ENCODE data around the gene ENTPD2. TPM values are rescaled to one million over a fixed set of nuclear protein-coding genes. Genes with fewer than 3 reads are reported as not detected.
A peak's percentile ranks its signal among the peaks of the same experiment; 100 is the strongest.

ENTPD2 gene
- total RNA-seq, 2 donors from 2014 or later = 9.8 to 10.9 TPM

- Histone ChIP-seq H3K4me1 (replicated peaks) (peaks cover 6% of the 10 kb centered on the region), H3K36me3 (no peaks in the 10 kb centered on the region), H3K9me3 (no peaks in the 10 kb centered on the region), H3K4me3 (peak overlapping the region in 1 of 2 donors; percentile 65), H3K27ac (no peak overlapping the region), H3K27me3 (replicated peaks; ENCODE audit: insufficient read depth) (no peaks in the 10 kb centered on the region)
- WGBS = 49% methylated on average over 51 of the region's 51 CpGs
- intact Hi-C loops (cut with DNase I) = no loop called here
- DNase-seq (ENCODE audit: low spot score) = no peak
- TF ChIP-seq, protein P1, sequence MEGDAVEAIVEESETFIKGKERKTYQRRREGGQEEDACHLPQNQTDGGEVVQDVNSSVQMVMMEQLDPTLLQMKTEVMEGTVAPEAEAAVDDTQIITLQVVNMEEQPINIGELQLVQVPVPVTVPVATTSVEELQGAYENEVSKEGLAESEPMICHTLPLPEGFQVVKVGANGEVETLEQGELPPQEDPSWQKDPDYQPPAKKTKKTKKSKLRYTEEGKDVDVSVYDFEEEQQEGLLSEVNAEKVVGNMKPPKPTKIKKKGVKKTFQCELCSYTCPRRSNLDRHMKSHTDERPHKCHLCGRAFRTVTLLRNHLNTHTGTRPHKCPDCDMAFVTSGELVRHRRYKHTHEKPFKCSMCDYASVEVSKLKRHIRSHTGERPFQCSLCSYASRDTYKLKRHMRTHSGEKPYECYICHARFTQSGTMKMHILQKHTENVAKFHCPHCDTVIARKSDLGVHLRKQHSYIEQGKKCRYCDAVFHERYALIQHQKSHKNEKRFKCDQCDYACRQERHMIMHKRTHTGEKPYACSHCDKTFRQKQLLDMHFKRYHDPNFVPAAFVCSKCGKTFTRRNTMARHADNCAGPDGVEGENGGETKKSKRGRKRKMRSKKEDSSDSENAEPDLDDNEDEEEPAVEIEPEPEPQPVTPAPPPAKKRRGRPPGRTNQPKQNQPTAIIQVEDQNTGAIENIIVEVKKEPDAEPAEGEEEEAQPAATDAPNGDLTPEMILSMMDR (IDR thresholded peaks at IDR 0.05) = no peak
- no peak for TF ChIP-seq POLR2A (IDR thresholded peaks at IDR 0.05)
- TF ChIP-seq POLR2AphosphoS5 (IDR thresholded peaks at IDR 0.05) = no peak
Measured at GRCh38 chr9:137078701-137079400, 25.0 kb upstream of the ENTPD2 start.

GRCh38 chr9:137077758-137078693, 24.2 kb upstream of the ENTPD2 start:
- intact Hi-C loops (cut with DNase I) = no loop called here
- H3K4me3 ChIP-seq = peak overlapping the region; percentile 58 to 65
- TF ChIP-seq, protein P1 (IDR thresholded peaks at IDR 0.05) = no peak
- no peak for TF ChIP-seq POLR2AphosphoS5 (IDR thresholded peaks at IDR 0.05)
- no peak for TF ChIP-seq POLR2A (IDR thresholded peaks at IDR 0.05)
- H3K4me1 ChIP-seq (replicated peaks) = peaks cover 6% of the 10 kb centered on the region
- no peaks in the 10 kb centered on the region for H3K27me3 ChIP-seq (replicated peaks; ENCODE audit: insufficient read depth)
- no peak for DNase-seq (ENCODE audit: low spot score)
- H3K9me3 ChIP-seq = no peaks in the 10 kb centered on the region
- WGBS = 16% methylated on average over 30 of the region's 76 CpGs
- no peaks in the 10 kb centered on the region for H3K36me3 ChIP-seq
- peak overlapping the region; percentile 56 to 75 for H3K27ac ChIP-seq

GRCh38 chr9:137077010-137077747, 23.3 kb upstream of the ENTPD2 start, which contains the start of gene UAP1L1:
TSS of gene UAP1L1 (plus strand) at chr9:137077517. CDS start at chr9:137077533, 16 bp downstream.
- H3K36me3 ChIP-seq = no peaks in the 10 kb centered on the region
- peak within 1 kb of the TSS; percentile 69 to 75 for H3K27ac ChIP-seq
- H3K4me3 ChIP-seq = peak within 1 kb of the TSS; percentile 58 to 65
- H3K9me3 ChIP-seq = no peaks in the 10 kb centered on the region
- H3K27me3 ChIP-seq (replicated peaks; ENCODE audit: insufficient read depth) = no peaks in the 10 kb centered on the region
- 5% methylated on average over 57 of the region's 87 CpGs for WGBS
- H3K4me1 ChIP-seq (replicated peaks) = peaks cover 6% of the 10 kb centered on the region
- intact Hi-C loops (cut with DNase I) = no loop called here
- DNase-seq (ENCODE audit: low spot score) = peak; percentile 78
- TF ChIP-seq POLR2AphosphoS5 (IDR thresholded peaks at IDR 0.05) = peak; percentile 53
- peak; percentile 59 for TF ChIP-seq POLR2A (IDR thresholded peaks at IDR 0.05)
- TF ChIP-seq, protein P1 (IDR thresholded peaks at IDR 0.05) = no peak

DNA sequence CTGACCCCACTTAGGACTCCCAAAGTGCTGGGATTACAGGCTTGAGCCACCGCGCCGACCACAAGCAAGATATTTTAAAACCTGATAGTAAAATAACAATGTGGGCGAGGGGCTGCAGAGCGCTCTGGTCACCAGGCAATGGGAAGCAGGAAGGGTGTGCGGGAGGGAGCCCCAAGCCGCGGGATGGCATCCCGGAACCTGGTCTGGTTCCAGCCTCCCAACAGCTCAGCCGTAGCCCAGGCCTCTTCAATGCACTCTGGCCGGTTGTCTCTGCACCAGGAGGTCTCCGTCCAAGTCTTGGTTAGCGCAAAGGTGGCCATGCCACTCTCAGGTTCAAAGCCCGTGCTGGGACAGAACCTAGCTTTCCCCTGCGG, 22.8 kb upstream of the ENTPD2 start:
- intact Hi-C loops (cut with DNase I) = no loop called here
- Histone ChIP-seq H3K9me3 (no peaks in the 10 kb centered on the region), H3K4me3 (peak overlapping the region; percentile 58 to 65), H3K27me3 (replicated peaks; ENCODE audit: insufficient read depth) (no peaks in the 10 kb centered on the region), H3K27ac (peak overlapping the region; percentile 69 to 75), H3K4me1 (replicated peaks) (peaks cover 6% of the 10 kb centered on the region), H3K36me3 (no peaks in the 10 kb centered on the region)
- 63% methylated on average over 15 of the region's 15 CpGs for WGBS
- TF ChIP-seq POLR2AphosphoS5 (IDR thresholded peaks at IDR 0.05) = no peak
- TF ChIP-seq POLR2A (IDR thresholded peaks at IDR 0.05) = no peak
- TF ChIP-seq, protein P1 (IDR thresholded peaks at IDR 0.05) = no peak
- DNase-seq (ENCODE audit: low spot score) = no peak
